Hepatic stellate cell (primary cell): ENCODE measurements around the gene SCAPER.

Source experiments
- DNase-seq: peaks from one replicate; pipeline ENCODE4 v3.0.0; 2011; ENCODE audit warnings: low spot score

Gene SCAPER

GRCh38 chr15:76398317-76399104 lies 506.6 kb downstream of the SCAPER start:
- DNase-seq = no peak

- DNase-seq = no peak
Observed at GRCh38 chr15:76393614-76394013, 511.5 kb downstream of the SCAPER start.

GRCh38 chr15:76391847-76392246 lies 513.3 kb downstream of the SCAPER start:
- DNase-seq = no peak

- no peak for DNase-seq
Observed at GRCh38 chr15:76391309-76391708, 513.8 kb downstream of the SCAPER start.

- DNase-seq = no peak
Observed at GRCh38 chr15:76390571-76390970, 514.6 kb downstream of the SCAPER start.

- DNase-seq = no peak
Observed at GRCh38 chr15:76386926-76387325, 518.2 kb downstream of the SCAPER start.

GRCh38 chr15:76386178-76386577 lies 519.0 kb downstream of the SCAPER start:
- no peak for DNase-seq

- no peak for DNase-seq
Observed at GRCh38 chr15:76384409-76384808, 520.7 kb downstream of the SCAPER start.

GRCh38 chr15:76382987-76383728 lies 522.0 kb downstream of the SCAPER start:
- no peak for DNase-seq

- no peak for DNase-seq
Observed at GRCh38 chr15:76381366-76381765, 523.8 kb downstream of the SCAPER start.

GRCh38 chr15:76380249-76380648 lies 524.9 kb downstream of the SCAPER start:
- DNase-seq = no peak

GRCh38 chr15:76378691-76379090 lies 526.4 kb downstream of the SCAPER start:
- DNase-seq = no peak

- no peak for DNase-seq
Observed at GRCh38 chr15:76377751-76378150, 527.4 kb downstream of the SCAPER start.

- no peak for DNase-seq
Observed at GRCh38 chr15:76377217-76377616, 527.9 kb downstream of the SCAPER start.

GRCh38 chr15:76376816-76377215 lies 528.3 kb downstream of the SCAPER start:
- DNase-seq = no peak

GRCh38 chr15:76376029-76376428 lies 529.1 kb downstream of the SCAPER start:
- DNase-seq = no peak

GRCh38 chr15:76368122-76368621 lies 537.0 kb downstream of the SCAPER start:
- no peak for DNase-seq

GRCh38 chr15:76366714-76367113 lies 538.4 kb downstream of the SCAPER start:
- no peak for DNase-seq

- DNase-seq = no peak
Observed at GRCh38 chr15:76363251-76363650, 541.9 kb downstream of the SCAPER start.

- DNase-seq = no peak
Observed at GRCh38 chr15:76360416-76360815, 544.7 kb downstream of the SCAPER start.

GRCh38 chr15:76359152-76359551 lies 546.0 kb downstream of the SCAPER start:
- no peak for DNase-seq

- DNase-seq = no peak
Observed at GRCh38 chr15:76358453-76358852, 546.7 kb downstream of the SCAPER start.

- DNase-seq = no peak
Observed at GRCh38 chr15:76354823-76355440, 550.2 kb downstream of the SCAPER start.
